OCI-M2 (cell line): ENCODE measurements around the gene RASSF8.

Experiments
- DNase-seq: peaks from one replicate; lab custom pipeline; 2025; ENCODE audit not compliant: unreplicated experiment; lab: John Stamatoyannopoulos, UW

RASSF8 gene

DNA sequence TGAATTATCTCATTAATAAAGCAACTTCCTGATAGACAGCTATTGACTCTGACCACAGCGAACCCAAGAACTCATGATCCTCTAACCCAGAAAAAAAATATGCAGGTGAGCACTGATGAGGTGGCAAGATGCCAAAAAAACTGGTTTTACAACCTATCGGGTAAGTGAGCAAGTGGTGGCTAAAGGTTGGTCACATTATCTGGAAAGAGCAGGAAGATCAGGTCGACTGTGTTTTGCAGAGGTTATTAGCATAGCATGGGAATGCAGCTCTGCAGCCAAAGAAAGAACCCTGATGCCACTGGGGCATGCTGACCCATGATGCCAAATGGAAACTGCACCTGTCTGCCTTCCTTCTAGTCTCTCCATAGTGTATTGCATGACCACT, 142.9 kb downstream of the RASSF8 start:
- DNase-seq = no peak

DNA sequence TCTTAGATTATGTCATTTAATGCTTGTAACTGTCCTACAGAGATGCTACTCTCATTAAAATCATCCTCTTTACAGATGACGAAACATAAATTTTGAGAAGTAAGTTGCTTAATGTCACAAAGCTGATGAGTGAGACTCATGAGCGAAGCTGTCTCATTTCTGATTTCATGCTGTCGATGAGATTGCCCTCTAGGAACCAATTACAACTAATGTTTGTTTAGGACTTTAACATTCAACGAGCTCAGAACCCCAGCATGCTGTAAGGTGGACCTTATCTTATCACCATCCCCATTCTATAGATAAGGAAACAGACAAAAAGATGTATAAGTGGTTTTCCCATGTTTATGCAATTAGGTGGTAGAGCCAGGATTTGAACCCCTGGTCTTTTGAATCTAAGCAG, 143.3 kb downstream of the RASSF8 start:
- no peak for DNase-seq

DNA sequence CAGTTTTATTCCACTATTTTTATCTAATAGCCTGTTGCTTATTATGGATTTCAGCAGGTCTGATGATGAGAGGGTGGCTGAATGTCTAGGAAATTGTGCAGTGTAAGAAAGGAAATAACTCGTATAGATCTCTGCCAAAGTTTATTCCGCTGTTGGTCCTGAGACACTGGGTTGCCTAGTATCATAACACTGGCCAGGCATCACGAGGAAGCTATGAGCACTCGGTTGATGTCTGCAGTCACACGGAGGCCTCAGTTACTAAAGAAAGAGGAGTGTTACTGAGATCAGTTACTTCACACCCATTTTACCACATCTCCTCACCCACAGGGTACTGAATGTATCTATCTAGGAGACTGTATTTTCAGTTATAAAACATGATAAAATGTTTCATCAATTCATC, 144.5 kb downstream of the RASSF8 start:
- DNase-seq = no peak

DNA sequence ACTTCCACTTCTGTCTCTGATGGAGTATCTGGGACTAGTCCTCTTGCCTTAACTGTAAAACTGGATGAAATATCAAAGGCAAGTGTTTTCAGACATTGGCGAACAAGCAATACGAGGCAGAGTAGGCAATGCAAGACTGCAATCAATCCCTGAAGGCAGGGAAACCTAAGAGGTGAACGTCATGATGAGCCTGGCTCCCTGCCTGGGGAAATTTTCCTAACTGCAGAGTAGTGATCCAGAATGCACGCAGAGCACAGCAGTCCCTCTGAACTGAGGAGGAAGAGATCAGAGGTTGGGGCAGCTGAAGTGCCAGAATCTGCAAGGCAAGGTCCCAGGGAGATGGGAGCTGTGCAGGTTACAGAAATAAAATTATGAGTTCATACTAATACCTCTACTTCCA, 147.9 kb downstream of the RASSF8 start:
- no peak for DNase-seq

DNA sequence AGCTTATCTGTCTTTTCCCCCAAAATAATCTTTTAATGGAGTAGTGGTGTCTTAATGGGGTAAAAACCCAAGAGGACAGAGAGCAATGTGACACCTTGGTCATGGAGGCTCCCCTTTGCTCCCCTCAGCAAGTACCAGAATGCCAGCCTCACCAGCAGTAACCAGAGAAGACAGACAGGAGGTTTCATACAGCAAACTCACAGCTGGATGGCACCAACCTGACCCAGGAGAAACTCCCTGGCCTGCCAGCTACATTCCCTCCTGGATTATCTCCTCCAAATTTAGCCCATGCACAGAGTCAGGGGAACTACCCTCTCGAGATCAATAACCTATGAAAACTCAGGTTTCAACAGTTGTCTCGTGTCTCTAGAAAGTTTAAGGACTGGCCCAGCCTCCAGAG, 150.4 kb downstream of the RASSF8 start:
- no peak for DNase-seq

GRCh38 chr12:26109343-26109881, 150.9 kb downstream of the RASSF8 start:
- no peak for DNase-seq

- DNase-seq = no peak
These were observed 153.8 kb downstream of the RASSF8 start for GRCh38 chr12:26112232-26112631.

- no peak for DNase-seq
These were observed 154.2 kb downstream of the RASSF8 start for GRCh38 chr12:26112703-26113147.

DNA sequence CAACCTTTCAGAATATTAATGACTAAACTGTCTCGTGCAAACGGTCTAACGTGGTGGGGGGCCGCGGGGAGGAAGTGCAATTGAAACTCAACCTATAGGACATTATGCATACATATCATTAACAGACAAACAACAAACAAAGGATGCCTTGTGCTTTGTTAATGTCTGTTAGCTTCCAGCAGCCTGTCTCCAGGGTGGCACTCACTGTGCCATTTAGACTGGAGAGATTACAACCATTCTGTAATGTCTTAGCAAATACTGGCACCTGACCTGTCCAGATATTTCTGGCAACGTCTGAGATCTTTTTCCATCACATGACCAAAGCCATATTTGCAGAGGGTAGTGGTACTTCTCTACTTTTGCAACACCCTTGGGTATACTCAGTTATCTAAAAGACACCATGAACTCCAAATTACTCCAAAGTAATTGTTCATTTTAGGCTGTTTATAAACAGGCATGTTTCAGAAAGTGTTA, 154.7 kb downstream of the RASSF8 start:
- DNase-seq = no peak

- no peak for DNase-seq
These were observed 155.6 kb downstream of the RASSF8 start for GRCh38 chr12:26113853-26114719.

- no peak for DNase-seq
These were observed 156.4 kb downstream of the RASSF8 start for GRCh38 chr12:26114720-26115401.

DNA sequence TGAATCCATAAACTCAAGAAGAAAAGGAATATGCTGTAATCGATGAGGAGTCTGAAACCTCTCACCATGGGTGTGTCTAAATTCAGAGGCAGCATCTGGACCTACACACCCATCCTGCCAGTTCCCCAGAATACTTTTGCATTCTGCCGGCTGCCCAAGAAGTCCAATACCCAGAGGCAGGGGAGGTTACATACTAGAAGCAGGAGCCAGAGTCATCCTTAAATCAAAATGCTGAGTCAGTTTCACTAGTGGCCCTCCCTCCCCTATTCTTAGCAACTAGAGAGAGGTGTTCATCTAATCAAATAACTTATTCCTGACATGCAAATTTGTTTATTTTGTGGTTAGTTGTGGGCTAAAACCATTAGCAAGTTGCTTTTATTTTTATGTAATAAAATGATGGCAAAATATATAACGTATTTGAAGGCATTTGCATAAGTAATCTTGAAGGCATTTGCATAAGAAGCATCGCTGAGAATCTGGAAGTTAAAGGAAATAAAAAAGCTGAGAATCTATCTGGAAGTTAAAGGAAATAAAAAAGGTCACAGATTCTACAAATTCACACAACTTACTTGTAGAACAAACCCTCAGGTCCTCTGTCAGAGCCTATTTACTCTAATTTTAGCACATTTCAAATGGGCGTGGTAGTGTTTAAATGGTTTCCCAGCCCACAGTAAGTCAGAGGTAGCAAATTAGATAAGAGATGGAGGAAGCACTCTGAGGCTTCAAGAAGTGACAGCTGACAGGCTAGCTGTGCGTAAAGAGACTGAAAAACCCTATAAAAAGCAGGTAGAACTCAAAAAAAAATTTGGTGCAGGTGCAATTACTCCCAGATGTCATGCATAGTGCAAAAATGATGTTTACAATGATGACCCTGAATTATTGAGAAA, 158.6 kb downstream of the RASSF8 start:
- DNase-seq = no peak

- DNase-seq = no peak
These were observed 159.8 kb downstream of the RASSF8 start for GRCh38 chr12:26118308-26118707.

DNA sequence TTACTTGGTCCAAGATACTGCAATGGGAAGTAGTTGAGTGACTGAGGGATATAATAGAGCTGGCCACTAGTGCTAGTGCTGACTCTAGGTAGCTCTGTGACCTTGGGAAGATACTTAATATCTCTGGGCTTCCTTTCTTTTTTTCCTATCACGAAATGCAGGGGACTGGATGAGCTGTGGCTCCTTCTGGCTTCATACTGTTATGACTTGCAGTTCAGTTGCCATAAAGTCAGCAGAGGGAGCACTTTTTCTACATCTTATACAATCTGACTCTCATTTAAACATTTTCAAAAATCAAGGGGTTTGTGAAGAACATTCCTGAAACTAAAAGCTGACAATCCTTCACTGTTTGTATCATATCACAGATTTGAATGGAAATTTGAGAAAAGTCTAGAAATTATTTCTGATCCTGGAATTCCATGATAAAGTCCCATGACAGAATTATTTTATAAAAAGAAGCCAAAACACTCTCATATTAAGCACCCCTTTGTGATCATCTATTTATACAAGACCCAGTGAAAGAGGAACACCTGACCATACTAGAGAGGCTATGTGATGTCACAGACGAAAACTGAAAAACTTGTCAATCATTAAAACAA, 161.0 kb downstream of the RASSF8 start:
- no peak for DNase-seq

DNA sequence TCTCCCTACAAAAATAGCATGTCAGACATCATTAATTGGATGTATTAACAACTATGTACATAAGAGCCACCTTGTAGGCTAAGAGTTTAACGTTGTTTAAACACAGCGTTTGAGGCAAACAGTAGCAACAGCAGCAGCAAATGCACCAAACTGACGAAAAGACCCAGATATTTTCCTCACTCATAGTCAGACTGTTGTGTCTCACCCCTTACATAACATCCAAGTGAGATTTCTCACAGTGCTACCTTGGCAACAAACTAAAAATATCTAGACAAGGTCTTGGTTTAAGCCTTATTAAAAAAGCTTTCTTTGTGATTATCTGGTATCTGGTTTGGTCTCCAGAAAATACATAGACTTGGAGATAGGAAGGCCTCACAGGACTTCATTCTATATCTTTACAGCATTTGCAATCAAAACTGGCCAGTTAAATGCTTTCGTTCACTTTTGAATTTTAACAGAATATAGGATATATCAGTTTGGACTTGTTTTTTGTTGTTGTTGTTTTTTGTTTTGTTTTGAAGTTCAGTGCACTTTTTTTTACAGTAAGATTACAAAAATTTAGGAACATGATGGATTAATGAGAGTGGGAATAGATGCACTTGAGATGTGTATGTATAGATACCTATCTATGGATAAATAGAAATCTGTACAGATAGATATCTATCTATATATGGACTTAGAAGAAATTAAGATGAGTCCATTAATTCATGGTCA, 162.2 kb downstream of the RASSF8 start:
- no peak for DNase-seq

DNA sequence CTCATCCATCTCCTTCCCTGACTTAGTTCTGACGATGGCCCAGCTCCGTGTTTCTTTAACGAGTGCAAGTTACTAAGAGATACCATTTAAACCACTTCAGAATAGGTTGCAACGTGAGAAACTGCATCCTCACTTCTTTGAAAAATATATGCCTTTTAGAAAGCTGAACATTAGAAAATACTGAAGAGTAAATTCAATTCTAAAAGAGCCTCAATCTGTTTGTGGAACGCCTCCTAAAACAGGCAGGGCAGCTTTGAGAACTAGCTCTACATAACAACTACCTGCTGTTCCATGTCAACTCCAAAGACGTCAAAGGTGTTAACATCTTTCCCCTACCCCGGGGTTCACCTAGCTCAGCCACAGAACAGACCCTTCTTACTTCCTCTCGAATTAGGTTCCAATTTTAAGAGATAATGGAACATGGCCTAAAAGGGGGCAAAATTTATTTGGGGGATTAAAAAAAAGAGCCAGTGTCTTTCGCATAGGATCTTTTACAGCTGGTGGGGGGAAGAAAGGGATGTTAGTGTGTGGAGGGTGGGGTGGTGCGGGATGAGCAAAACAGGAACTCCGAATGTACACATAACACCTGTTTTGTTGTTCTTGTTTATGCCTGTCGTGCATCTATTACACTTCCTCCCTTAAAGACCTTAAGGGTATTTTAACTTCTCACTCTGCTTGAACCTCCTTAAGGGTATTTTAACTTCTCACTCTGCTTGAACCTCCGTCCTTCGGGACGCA, 163.0 kb downstream of the RASSF8 start:
- no peak for DNase-seq

DNA sequence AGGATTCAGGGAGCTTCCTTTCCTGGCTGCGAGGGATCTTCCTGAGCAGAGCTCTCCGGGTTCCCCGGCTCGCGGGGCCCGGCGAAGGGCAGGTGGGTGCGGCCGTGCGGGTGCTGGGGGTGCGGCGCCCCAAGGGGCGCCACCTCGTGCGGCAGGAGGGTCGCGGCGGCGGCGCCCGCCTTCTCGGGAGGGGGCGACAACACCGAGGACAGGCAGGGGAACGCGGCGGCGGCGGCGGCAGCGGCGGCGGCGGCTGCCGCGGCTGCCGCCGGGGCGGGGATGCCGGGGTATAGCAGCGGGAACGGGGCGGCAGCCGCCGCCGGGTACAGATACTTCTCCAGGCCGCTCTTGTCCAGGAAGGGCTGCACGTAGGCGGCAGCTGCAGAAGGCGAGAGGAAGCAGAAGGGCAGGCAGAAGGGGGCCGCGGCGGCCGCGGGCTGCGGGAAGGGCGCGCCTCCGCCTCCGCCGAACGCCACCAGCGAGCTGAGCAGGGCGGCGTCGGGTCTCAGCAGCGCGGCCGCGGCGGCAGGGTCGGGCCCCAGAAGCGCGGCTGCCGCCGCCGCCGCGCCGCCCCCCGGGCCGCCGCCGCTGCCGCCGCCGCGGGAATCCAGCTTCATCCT, 163.7 kb downstream of the RASSF8 start:
- no peak for DNase-seq

DNA sequence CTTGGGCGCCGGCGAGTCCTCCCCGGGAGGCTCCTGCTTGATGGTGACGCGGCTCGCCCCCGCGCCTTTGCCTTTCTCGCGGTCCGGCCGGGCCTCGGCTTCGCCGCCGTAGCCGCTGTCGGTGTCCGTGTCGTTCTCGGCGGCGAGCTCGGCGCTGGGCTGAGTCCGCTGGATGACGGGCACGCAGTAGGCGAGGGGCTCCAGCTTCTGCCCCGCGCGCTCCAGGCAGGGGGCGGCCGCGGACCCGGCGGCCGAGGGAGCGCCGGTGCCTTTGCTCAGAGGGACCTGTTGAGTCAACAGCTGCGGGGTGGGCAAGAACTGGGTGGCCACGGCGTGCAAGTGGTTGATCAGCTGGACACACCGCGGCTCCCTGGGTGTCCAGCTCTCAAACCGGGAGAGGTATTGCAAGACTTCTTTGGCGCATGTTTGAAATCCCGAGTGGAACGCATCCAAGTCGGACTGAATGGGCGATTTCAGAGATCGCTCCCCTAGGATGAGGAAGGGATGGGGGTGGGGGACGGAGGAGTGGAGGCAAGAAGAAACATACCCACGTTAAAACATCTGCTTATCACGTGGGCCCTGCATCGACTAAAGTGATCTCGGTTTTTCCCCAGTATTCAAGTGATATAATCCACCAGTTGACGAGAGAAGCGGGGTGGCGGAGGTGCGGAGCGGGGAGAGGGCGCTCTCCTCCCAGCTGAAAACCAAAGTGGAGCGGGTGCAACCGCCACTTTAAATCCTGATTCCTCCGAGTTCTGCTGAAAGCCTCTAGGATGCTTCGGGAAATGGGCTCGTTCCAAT, 164.4 kb downstream of the RASSF8 start:
- DNase-seq = no peak
